IMR-90 (cell line): Measurements from ENCODE around the gene ANKDD1B. TPM values are rescaled to one million over a fixed set of nuclear protein-coding genes. Genes with fewer than 3 reads are reported as not detected.
A peak's percentile ranks its signal among the peaks of the same experiment; 100 is the strongest.

ENCODE experiments used
- ATAC-seq: fragments of 200-7000 bp; cut with Tn5 transposase; 2 replicates; pipeline ENCODE4 v1.9.1; 2020; ENCODE audit warnings: low read depth, mild to moderate bottlenecking, moderate library complexity
- BruUV-seq: library from RNA; stranded (reverse); fragments of 400-500 nt; replicated peaks from 2 replicates; lab custom pipeline; 2021; lab: Mats Ljungman, UMichigan
- CTCF ChIA-PET: fragments of 300-600 bp; formaldehyde crosslinking; extraction: SDS; loops from one replicate; lab custom pipeline; 2021; ENCODE audit warnings: antibody characterized with exemption; lab: Yijun Ruan, JAX
- POLR2A ChIA-PET: fragments of 300-600 bp; sonication (Branson Sonifier 250); formaldehyde crosslinking; loops from one replicate; lab custom pipeline; 2022; ENCODE audit warnings: antibody characterized with exemption; ENCODE audit not compliant: unreplicated experiment; lab: Charles Lee
- DNase-seq: peaks from one replicate; pipeline ENCODE4 v3.0.0; 2013
- H2AFZ ChIP-seq: replicated peaks from 2 replicates; pipeline ENCODE3; 2013; ENCODE audit warnings: low read length, mild to moderate bottlenecking; ENCODE audit not compliant: poor library complexity
- H2AK5ac ChIP-seq: 2 replicates; pipeline ENCODE4 v1.6.1; 2013; ENCODE audit warnings: low read depth, low read length, inconsistent platforms
- H2AK9ac ChIP-seq: replicated peaks from 2 replicates; pipeline ENCODE3; 2013; ENCODE audit warnings: mild to moderate bottlenecking, low read depth, low read length, moderate library complexity; ENCODE audit not compliant: poor library complexity
- H2BK120ac ChIP-seq: 2 replicates; pipeline ENCODE4 v1.6.1; 2013; ENCODE audit warnings: low read depth, low read length, inconsistent platforms
- H2BK15ac ChIP-seq: 3 replicates; pipeline ENCODE4 v1.6.1; 2013; ENCODE audit warnings: low read depth, low read length, inconsistent platforms
- H2BK20ac ChIP-seq: 2 replicates; pipeline ENCODE4 v1.6.1; 2013; ENCODE audit warnings: low read depth, mild to moderate bottlenecking, inconsistent platforms, low read length, moderate library complexity
- H2BK5ac ChIP-seq: 2 replicates; pipeline ENCODE4 v1.6.1; 2013; ENCODE audit warnings: mild to moderate bottlenecking, low read depth, low read length, inconsistent platforms; ENCODE audit not compliant: poor library complexity, severe bottlenecking
- H3K14ac ChIP-seq: replicated peaks from 2 replicates; pipeline ENCODE4 v1.6.1; 2013; ENCODE audit warnings: low read depth, low read length, inconsistent platforms
- H3K18ac ChIP-seq: 2 replicates; pipeline ENCODE4 v1.6.1; 2013; ENCODE audit warnings: low read depth, low read length, control low read depth
- H3K23ac ChIP-seq: 2 replicates; pipeline ENCODE4 v1.6.1; 2013; ENCODE audit warnings: low read depth, low read length, inconsistent platforms
- H3K27ac ChIP-seq: 2 replicates; pipeline ENCODE4 v1.5.1; 2013; ENCODE audit warnings: mild to moderate bottlenecking, control low read depth, low read length; ENCODE audit not compliant: insufficient read depth
- H3K27me3 ChIP-seq: 2 replicates; pipeline ENCODE4 v1.6.1; 2013; ENCODE audit warnings: low read length; ENCODE audit not compliant: control insufficient read depth, insufficient read depth
- H3K36me3 ChIP-seq: 2 replicates; pipeline ENCODE4 v1.6.1; 2013; ENCODE audit warnings: low read length, mixed read lengths; ENCODE audit not compliant: control insufficient read depth, insufficient read depth
- H3K4ac ChIP-seq: 2 replicates; pipeline ENCODE4 v1.6.1; 2013; ENCODE audit warnings: low read depth, low read length, inconsistent platforms
- H3K4me1 ChIP-seq: 2 replicates; pipeline ENCODE4 v1.6.1; 2013; ENCODE audit warnings: low read length, mixed read lengths; ENCODE audit not compliant: control insufficient read depth, insufficient read depth
- H3K4me2 ChIP-seq: 2 replicates; pipeline ENCODE4 v1.6.1; 2013; ENCODE audit warnings: low read depth, mild to moderate bottlenecking, control low read depth, low read length, moderate library complexity
- H3K4me3 ChIP-seq: 2 replicates; pipeline ENCODE4 v1.5.1; 2013; ENCODE audit warnings: low read depth, mild to moderate bottlenecking, control low read depth, low read length, moderate library complexity; ENCODE audit not compliant: insufficient read depth
- H3K56ac ChIP-seq: 2 replicates; pipeline ENCODE4 v1.6.1; 2013; ENCODE audit warnings: low read length, inconsistent platforms; ENCODE audit not compliant: insufficient read depth; ENCODE audit errors: extremely low read depth
- H3K79me1 ChIP-seq, 2 experiments: 2 replicates each; pipeline ENCODE4 v1.6.1; 2013; ENCODE audit warnings: low read length in 2 of 2, inconsistent platforms in 1 of 2, low read depth in 1 of 2
- H3K9ac ChIP-seq: 2 replicates; pipeline ENCODE4 v1.6.1; 2013; ENCODE audit warnings: low read depth, low read length, control low read depth
- H3K9me1 ChIP-seq: 2 replicates; pipeline ENCODE4 v1.6.1; 2013; ENCODE audit warnings: low read length, inconsistent platforms; ENCODE audit not compliant: insufficient read depth
- H3K9me3 ChIP-seq: 2 replicates; pipeline ENCODE4 v1.6.1; 2013; ENCODE audit warnings: low read length; ENCODE audit not compliant: control insufficient read depth, insufficient read depth
- H4K20me1 ChIP-seq: 2 replicates; pipeline ENCODE4 v1.6.1; 2013; ENCODE audit warnings: low read length, inconsistent platforms; ENCODE audit not compliant: insufficient read depth
- H4K5ac ChIP-seq: 2 replicates; pipeline ENCODE4 v1.6.1; 2013; ENCODE audit warnings: mild to moderate bottlenecking, low read depth, low read length, control low read depth
- H4K8ac ChIP-seq, 2 experiments: 2 replicates each; pipeline ENCODE4 v1.6.1; 2013; ENCODE audit warnings: low read depth in 2 of 2, low read length in 2 of 2, control low read depth in 1 of 2, inconsistent platforms in 1 of 2
- H4K91ac ChIP-seq: 2 replicates; pipeline ENCODE4 v1.6.1; 2013; ENCODE audit warnings: low read depth, low read length, inconsistent platforms; ENCODE audit not compliant: insufficient read depth
- CEBPB ChIP-seq: IDR thresholded peaks from 2 replicates; pipeline ENCODE4 v1.6.1; 2012; ENCODE audit warnings: low read depth, low read length, improper control_type of control experiment
- MAFK ChIP-seq: IDR thresholded peaks from 2 replicates; pipeline ENCODE4 v1.6.1; 2012; ENCODE audit warnings: low read depth, low read length, improper control_type of control experiment
- MXI1 ChIP-seq: IDR thresholded peaks from 2 replicates; pipeline ENCODE4 v1.6.1; 2012; ENCODE audit warnings: low read depth, mild to moderate bottlenecking, low read length, moderate library complexity, borderline replicate concordance
- RAD21 ChIP-seq: IDR thresholded peaks from 2 replicates; pipeline ENCODE4 v1.6.1; 2012; ENCODE audit warnings: low read length, improper control_type of control experiment
- WGBS, 2 experiments: methylation state at CpG; one replicate each; pipeline versions ENCODE4 v1.1.5 to v1.1.7; 2013; ENCODE audit warnings: missing lambda C conversion rate in 2 of 2; ENCODE audit not compliant: insufficient read length in 1 of 2; ENCODE audit errors: extremely low coverage in 2 of 2; 5-methylcytosine and 5-hydroxymethylcytosine counted together
- dilution Hi-C: fragments of 300-500 bp; cut with HindIII; formaldehyde crosslinking; loops from one replicate; pipeline ENCODE4 v1.14.3; 2018; ENCODE audit warnings: low sequenced_read_pairs; ENCODE audit not compliant: unreplicated experiment
- in situ Hi-C: fragments of 300-500 bp; cut with MboI; formaldehyde crosslinking; loops from 3 replicates; pipeline ENCODE4 v1.14.3; 2019; ENCODE audit warnings: low sequenced_read_pairs, inconsistent platforms, mixed read lengths
- intact Hi-C: fragments of 100-400 bp; cut with micrococcal nuclease; formaldehyde crosslinking; loops from 2 replicates; pipeline ENCODE4 v1.10.0; 2022
- polyA plus RNA-seq, 3 experiments: library from polyadenylated mRNA; depleted of rRNA; stranded (reverse); fragments of >200 nt; gene quantifications; 2 replicates each; pipeline ENCODE4 v1.2.3, GENCODE V29; 2012; ENCODE audit warnings: low replicate concordance in 1 of 3
- total RNA-seq: library from RNA; depleted of rRNA; stranded (reverse); fragments of >200 nt; gene quantifications from 2 replicates; pipeline ENCODE4 v1.2.3, GENCODE V29; 2012

ANKDD1B gene
- total and polyA plus RNA-seq, 2 of the 4 experiments (the other 2 are of a cell fraction) = 0.24 TPM; not detected in 1

GRCh38 chr5:75717082-75717922 lies 106.0 kb downstream of the ANKDD1B start, which contains the start of gene POC5:
TSS of gene POC5 (minus strand) at chr5:75717437. CDS start at chr5:75712937, 4,500 bp downstream.
- intact Hi-C loops = no loop called here
- 0 out of 2 replicates have a peak within 1 kb of the TSS, but pooled peaks have one; percentile 25 for H2AK5ac ChIP-seq
- H2BK120ac ChIP-seq = peak within 1 kb of the TSS; percentile 62
- H2BK15ac ChIP-seq = no peak within 1 kb of the TSS
- TF ChIP-seq RAD21 (0 out of 2 replicates have a peak, but pooled peaks have one; percentile 6), MAFK (peak; percentile 75), MXI1 (peak; percentile 95), CEBPB (no peak; the same call in 1 of the 2 replicates)
- in situ Hi-C loops = no loop called here
- peak within 1 kb of the TSS; percentile 36; the same call in 1 of the 2 replicates for H3K23ac ChIP-seq
- peak; percentile 95 for ATAC-seq
- peaks cover 8 to 32% of the 10 kb centered on the region in 2 experiments for H3K79me1 ChIP-seq
- peak within 1 kb of the TSS; percentile 84 for H3K14ac ChIP-seq
- ChIA-PET POLR2A (no interaction called here), CTCF (no interaction called here)
- H2BK5ac ChIP-seq = peak within 1 kb of the TSS; percentile 81
- BruUV-seq = no TSS peak
- H3K4ac ChIP-seq = peak within 1 kb of the TSS; percentile 85
- H3K18ac ChIP-seq = peak within 1 kb of the TSS; percentile 27
- H3K4me3 ChIP-seq = peak within 1 kb of the TSS; percentile 90
- peak within 1 kb of the TSS; percentile 50 to 96 for H4K8ac ChIP-seq
- peak within 1 kb of the TSS; percentile 73 for H3K9ac ChIP-seq
- H3K9me3 ChIP-seq = no peaks in the 10 kb centered on the region
- H3K27me3 ChIP-seq = no peaks in the 10 kb centered on the region
- H2BK20ac ChIP-seq = 0 out of 2 replicates have a peak within 1 kb of the TSS, but pooled peaks have one; percentile 14
- peaks cover 6% of the 10 kb centered on the region; the same call in 1 of the 2 replicates for H3K9me1 ChIP-seq
- H3K27ac ChIP-seq = peak within 1 kb of the TSS; percentile 78
- H4K20me1 ChIP-seq = no peaks in the 10 kb centered on the region
- peaks cover 3% of the 10 kb centered on the region; the same call in 1 of the 2 replicates for H3K36me3 ChIP-seq
- H4K5ac ChIP-seq = peak within 1 kb of the TSS; percentile 84
- peak within 1 kb of the TSS; percentile 68 for H3K4me2 ChIP-seq
- peak; percentile 93 for DNase-seq
- peak within 1 kb of the TSS; percentile 90 for H2AK9ac ChIP-seq
- peak within 1 kb of the TSS; percentile 91 for H3K56ac ChIP-seq
- dilution Hi-C loops = no loop called here
- no peaks in the 10 kb centered on the region for H3K4me1 ChIP-seq
- 4% methylated on average over 15 of the region's 51 CpGs; no CpG with 5 or more reads in 1 of the 2 experiments for WGBS, 2 experiments
- H4K91ac ChIP-seq = peak within 1 kb of the TSS; percentile 93
- H2AFZ ChIP-seq = peak within 1 kb of the TSS; percentile 100
